Panc1 (cell line): ENCODE measurements around the gene UTRN.

Experiments used
- CTCF ChIP-seq: fragments of 450-650 bp; IDR thresholded peaks from 2 replicates; pipeline ENCODE4 v1.5.1; 2017; ENCODE audit warnings: mild to moderate bottlenecking
- POLR2AphosphoS5 ChIP-seq: IDR thresholded peaks from 2 replicates; pipeline ENCODE4 v1.6.1; 2012; ENCODE audit warnings: mild to moderate bottlenecking, low read depth, low read length, moderate library complexity
- REST ChIP-seq, 2 experiments: IDR thresholded peaks; 2 replicates each; pipeline ENCODE4 v1.6.1; 2011 to 2012; ENCODE audit warnings: low read depth in 2 of 2, control low read depth in 1 of 2, low read length in 1 of 2, mild to moderate bottlenecking in 1 of 2, moderate library complexity in 1 of 2; ENCODE audit not compliant: insufficient read depth in 1 of 2
- SIN3A ChIP-seq: IDR thresholded peaks from 2 replicates; pipeline ENCODE4 v1.6.1; 2012; ENCODE audit warnings: low read depth, mild to moderate bottlenecking, low read length, moderate library complexity, borderline replicate concordance; ENCODE audit not compliant: insufficient read depth

DNA sequence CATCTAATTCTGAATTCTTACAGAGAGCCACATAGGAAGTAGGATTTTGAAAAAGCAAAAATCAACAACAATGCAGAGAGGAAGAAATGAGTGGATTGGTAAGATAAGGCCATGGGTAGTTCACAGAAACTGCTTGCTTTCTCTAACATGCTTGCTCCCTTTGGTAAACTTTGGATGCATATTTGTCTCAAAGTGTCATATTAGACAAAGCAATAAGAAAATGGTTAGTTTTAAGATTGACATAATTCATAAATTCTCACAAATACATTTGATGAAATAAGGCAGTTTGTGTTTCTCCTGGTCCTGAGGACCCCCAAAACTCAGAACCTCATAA lies 31.7 kb downstream of the UTRN start:
- no peak for TF ChIP-seq SIN3A
- TF ChIP-seq CTCF, result no peak
- TF ChIP-seq POLR2AphosphoS5, result no peak
- no peak for TF ChIP-seq REST (IDR thresholded peaks at IDR 0.05; ENCODE audit: insufficient read depth in 1 of 2, low read depth in 2 of 2, low read length in 1 of 2)
